Measurements from ENCODE around the gene ACOX2.
"Not testable (repeated sequence)": the region's sequence is repeated elsewhere in the genome, so short reads cannot be mapped to it uniquely, and the experiment has no call there.

The ACOX2 gene

GRCh38 chr3:58534592-58535494 is 2.1 kb downstream of the ACOX2 start:
- no peak for DNase-seq (ENCODE audit: low read depth in 2 of 2)

- DNase-seq (ENCODE audit: low read depth in 2 of 2): peak; percentile 71 to 73
Measured at GRCh38 chr3:58532794-58533220, 4.2 kb downstream of the ACOX2 start.

GRCh38 chr3:58531956-58532355 is 5.0 kb downstream of the ACOX2 start:
- no peak for DNase-seq (ENCODE audit: low read depth in 2 of 2)

DNA sequence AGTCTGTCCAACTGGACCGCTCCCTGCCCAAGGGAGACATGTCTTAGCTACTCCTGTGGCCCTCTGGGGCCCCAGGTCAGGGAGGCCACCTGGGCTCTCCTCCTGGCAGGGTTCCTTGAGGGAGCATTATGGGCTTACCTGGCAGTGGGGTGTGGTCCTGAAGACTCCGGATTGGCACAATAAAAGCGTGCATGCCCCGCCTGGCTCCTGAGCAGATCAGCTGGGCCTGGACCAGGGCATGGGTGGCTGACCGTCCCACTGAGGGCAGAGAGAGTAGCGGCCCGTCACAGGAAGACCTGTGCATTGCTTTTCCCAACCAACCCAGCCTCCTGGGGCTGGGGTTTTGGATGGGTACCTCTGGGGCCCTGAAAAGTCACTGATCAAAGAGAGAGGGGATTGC is 5.4 kb downstream of the ACOX2 start:
- no peak for DNase-seq (ENCODE audit: low read depth in 2 of 2)

GRCh38 chr3:58530354-58530865 is 6.6 kb downstream of the ACOX2 start:
- DNase-seq (ENCODE audit: low read depth in 2 of 2): no peak

DNA sequence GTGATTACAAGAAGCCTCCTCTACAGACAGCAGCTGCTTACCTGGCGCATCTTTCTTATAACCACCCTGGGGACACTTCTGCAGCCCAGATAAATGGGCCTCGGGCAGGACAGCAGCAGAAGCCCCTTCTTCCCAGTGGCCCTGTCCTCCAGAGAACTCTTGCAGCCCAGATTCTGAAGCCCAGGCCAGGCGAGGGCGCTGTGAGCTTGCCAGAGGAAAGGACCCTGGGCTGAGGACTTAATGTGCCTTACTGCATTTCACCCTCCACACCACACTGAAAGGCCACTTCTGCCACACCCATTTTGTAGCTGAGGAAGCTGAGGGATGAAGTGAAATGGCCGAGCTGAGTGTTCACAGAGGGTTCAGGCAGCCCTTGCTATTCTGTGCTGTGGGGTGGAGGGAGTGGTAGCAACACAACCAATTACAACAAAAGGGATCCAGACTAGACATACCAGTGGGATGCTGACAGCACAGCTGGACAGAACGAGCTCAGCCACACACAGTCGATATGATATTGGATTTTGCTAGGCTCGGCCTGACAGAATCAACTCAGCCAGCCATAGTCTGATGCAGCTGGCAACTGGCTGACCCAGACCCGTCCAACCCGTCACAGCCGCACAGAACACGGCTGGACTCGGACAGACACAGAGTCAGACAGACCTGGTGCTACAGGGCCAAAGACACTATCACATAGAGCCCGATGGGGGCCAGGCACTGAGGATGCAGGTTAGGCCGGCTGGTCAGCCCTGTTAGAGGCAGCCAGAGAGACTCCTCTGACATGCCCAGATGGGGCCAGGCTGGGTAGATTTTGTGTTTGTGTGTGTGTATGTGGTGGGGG is 7.3 kb downstream of the ACOX2 start:
- no peak for DNase-seq (ENCODE audit: low read depth in 2 of 2)

DNA sequence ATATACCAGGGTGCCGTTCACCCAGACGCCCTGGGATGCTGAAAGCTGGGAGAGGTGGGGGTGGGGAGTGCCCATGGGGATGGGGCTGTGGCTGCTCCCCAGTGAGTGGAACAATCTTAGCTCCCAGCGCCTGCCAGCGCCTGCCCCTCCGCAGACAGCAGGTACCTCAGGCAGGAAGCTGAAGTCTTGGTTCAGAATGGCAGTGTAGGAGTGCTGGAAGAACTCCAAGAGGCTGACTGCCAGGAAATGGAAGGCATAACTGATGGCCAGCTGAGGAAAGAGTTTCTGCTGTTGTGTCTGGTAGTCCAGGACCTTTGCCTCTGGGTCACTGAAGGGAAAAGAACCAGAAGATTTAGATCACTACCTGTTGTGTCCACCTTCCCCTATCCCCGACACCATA is 8.4 kb downstream of the ACOX2 start:
- DNase-seq (ENCODE audit: low read depth in 2 of 2): no peak

DNA sequence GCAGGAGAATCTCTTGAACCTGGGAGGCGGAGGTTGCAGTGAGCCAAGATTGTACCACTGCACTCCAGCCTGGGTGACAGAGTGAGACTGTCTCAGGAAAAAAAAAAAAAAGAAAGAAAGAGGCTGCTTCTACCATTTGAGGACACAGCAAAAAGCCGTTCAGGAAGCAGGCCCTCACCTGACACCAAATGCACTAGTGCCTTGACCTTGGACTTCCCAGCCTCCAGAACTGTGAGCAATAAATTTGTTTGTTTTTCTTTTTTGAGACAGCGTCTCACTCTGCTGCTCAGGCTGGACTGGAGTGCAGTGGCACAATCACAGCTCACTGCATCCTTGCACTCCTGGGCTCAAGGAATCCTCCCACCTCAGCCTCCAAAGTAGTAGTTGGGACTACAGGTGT is 9.6 kb downstream of the ACOX2 start:
- not testable (repeated sequence) for DNase-seq (ENCODE audit: low read depth in 2 of 2)

GRCh38 chr3:58526515-58526957 is 10.5 kb downstream of the ACOX2 start:
- DNase-seq (ENCODE audit: low read depth in 2 of 2): no peak

- no peak for DNase-seq (ENCODE audit: low read depth in 2 of 2)
Measured at GRCh38 chr3:58524326-58524888, 12.6 kb downstream of the ACOX2 start.

DNA sequence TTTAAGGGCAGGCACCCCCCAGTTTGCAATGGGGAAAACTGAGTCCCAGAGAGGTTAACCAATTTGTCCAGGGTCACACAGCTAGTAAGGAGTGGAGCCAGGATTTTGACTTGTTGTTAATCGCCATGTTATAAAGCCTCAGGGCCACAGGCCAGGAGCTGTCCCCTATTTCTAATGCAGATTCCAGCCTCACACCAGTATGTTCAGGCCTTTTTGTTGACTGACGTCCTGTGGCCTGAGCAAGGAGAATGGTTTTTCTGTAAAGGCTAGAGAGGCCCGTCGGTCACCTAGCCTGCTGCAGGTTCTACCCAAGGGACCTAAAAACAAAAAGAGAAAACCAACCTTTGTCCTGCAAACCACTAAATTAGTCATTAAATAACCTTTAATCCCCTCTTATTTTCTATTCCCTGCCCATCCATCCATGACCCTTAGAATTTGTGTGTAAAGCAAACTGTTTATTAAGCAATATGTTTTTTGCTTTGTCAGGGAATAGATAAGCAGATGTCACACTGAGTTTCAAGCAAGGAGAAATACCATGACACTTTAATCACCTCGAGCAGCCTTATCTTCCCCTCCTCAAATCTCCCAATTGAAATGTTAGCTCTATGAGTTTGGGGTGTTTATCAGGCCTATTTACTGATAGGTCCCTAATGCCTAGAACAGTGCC is 14.1 kb downstream of the ACOX2 start:
- DNase-seq (ENCODE audit: low read depth in 2 of 2): no peak

DNA sequence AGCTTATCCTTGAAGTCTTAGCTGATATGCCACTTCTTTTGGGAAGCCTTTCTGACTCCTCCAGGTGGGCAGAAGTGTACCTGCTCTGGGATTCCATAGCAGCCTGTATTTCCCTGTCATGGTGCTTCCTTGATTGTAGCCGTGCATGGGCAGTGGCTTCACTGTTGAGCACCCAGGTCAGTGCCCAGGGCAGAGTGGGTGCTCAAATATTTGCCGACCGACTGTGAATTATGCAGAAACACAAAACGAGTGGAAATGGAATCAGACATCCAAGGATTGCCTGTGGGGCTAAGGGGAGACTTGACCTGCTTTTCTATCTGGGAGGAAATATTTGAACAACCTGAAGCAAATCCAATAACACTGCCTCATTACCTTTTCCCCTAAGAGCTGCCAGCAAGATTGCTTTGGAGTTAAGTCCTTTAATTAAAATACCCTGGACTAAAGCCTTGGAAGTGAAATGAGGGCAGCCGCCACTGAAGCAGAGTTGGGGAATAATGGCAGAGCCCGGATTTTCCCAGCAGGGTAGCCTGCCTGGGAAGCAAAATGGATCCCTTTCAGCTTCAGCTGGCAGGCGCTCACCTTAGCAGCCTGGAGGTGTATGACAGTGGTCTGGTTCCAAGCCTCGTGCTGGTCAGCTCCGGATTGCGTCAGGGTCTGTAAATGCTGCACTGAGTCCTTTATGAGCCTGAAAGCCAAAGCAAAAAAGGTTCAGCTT is 14.9 kb downstream of the ACOX2 start:
- no peak for DNase-seq (ENCODE audit: low read depth in 2 of 2)

DNA sequence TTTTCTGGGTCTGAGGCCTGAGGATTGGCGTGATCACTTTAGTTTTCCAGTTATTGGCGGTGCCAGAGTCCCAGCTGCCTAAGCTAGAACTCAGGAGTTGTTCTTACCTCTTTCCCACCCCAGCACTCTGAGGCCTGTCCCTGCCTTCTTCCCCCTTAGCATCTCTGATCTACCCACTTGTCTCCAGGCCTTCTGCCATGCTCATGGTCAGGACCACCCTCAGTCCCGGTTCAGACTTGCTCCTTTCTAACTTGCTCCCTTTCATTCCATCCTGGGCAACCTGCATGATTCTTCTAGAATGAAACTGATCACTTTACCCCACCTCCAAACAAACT is 15.7 kb downstream of the ACOX2 start:
- DNase-seq (ENCODE audit: low read depth in 2 of 2): no peak

GRCh38 chr3:58520403-58521335 is 16.3 kb downstream of the ACOX2 start:
- DNase-seq (ENCODE audit: low read depth in 2 of 2): no peak

DNA sequence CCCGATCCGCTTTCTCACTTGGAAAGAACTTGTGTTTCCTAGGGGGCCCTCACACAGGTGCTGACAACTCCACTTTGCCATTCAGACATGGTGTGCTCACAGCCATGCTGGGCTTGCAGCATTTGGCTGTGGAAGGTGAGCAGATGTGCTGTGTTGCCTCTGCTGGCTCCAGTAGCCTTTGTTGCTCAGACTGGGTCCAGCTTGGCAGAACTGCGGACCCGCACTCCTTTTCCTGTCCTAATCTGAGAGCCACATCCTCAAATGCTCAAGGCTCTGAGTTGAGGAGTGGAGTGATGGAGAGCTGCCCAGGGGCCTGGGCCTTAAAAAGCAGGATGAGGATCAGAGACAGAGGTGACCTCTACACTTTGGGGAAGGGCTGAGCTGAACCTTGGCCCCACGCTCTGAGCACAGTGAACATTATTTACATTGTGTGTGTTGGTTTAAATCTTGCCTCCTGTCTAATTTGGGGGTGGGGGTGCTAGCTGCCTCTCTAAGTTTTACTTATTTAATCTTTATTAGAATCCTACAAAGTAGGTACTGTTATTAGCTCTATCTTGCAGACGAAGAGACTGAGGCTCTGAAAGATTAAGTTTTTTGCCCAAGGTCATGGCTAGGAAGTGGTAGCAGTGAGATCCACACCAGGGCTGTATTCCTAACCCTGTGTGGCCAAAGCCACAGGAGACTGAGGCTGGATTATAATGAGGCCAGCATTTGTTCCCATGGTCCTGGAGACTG is 17.2 kb downstream of the ACOX2 start:
- DNase-seq (ENCODE audit: low read depth in 2 of 2): no peak

GRCh38 chr3:58518291-58518789 is 18.6 kb downstream of the ACOX2 start:
- no peak for DNase-seq (ENCODE audit: low read depth in 2 of 2)

DNA sequence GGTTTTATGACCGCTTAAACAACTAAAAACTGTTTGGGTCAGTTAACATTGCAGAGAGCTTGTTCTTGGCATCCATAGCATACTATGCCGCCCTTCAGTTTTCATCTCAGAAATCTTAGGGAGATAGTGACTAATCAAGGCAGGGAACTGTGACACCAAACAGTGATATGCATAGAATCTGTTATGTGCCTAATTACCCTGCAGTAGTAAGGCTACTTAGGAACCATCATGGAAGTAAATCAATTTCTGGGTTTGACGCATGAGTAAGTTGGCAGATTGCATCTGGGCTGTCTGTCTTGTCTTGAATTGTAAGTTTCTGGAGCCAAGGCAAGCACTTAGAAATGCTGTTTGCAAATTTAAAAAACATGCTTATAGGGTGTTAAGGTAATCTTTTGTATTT is 22.6 kb downstream of the ACOX2 start:
- no peak for DNase-seq (ENCODE audit: low read depth in 2 of 2)

- DNase-seq (ENCODE audit: low read depth in 2 of 2): no peak
Measured at GRCh38 chr3:58508437-58508836, 28.6 kb downstream of the ACOX2 start.

All from activated CD8-positive, alpha-beta memory T cell treated with anti-CD3 and anti-CD28 coated beads for 4 hours (primary cell).